K562 (cell line): ENCODE results near the gene DDX41. TPM values are rescaled to one million over a fixed set of nuclear protein-coding genes. Genes with fewer than 3 reads are reported as not detected.

ENCODE experiments used
- ARID3B ChIP-seq: fragments of 250-450 bp; sonication (Bioruptor Pico); IDR thresholded peaks from 2 replicates; pipeline ENCODE4 v1.4.0; 2020; ENCODE audit warnings: borderline replicate concordance
- CBFB ChIP-seq: sonication (generic); formaldehyde crosslinking; IDR thresholded peaks from 2 replicates; pipeline ENCODE4 v1.4.0; 2020; ENCODE audit warnings: mild to moderate bottlenecking, missing genetic modification reagents
- CCNT2 ChIP-seq: IDR thresholded peaks from 2 replicates; pipeline ENCODE4 v1.6.1; 2011; ENCODE audit warnings: borderline replicate concordance, low read depth, mild to moderate bottlenecking, moderate library complexity, mixed read lengths, low read length; ENCODE audit not compliant: insufficient read length; ENCODE audit errors: extremely low read depth
- ELF2 ChIP-seq: fragments of 250-450 bp; sonication (Bioruptor Pico); IDR thresholded peaks from 2 replicates; pipeline ENCODE4 v1.5.0; 2021; ENCODE audit warnings: mild to moderate bottlenecking
- FOSL1 ChIP-seq: fragments of 200-800 bp; sonication (Bioruptor generic); conservative IDR thresholded peaks from 2 replicates; pipeline ENCODE4 v1.6.1; 2016; ENCODE audit warnings: missing genetic modification characterization, missing compliant biosample characterization
- MEF2A ChIP-seq: IDR thresholded peaks from 2 replicates; pipeline ENCODE4 v1.6.1; 2011; ENCODE audit warnings: low read depth, mild to moderate bottlenecking, low read length, moderate library complexity; ENCODE audit not compliant: control insufficient read depth
- MTA3 ChIP-seq: fragments of 450-650 bp; formaldehyde crosslinking; IDR thresholded peaks from 2 replicates; pipeline ENCODE4 v1.6.1; 2017; ENCODE audit warnings: mild to moderate bottlenecking, borderline replicate concordance
- NR2C2 ChIP-seq, 2 experiments: fragments of 200-800 bp in 1 of 2; sonication (Bioruptor generic) in 1 of 2; sonication (generic) in 1 of 2; formaldehyde crosslinking in 1 of 2; IDR thresholded peaks; 2 replicates each; pipeline versions ENCODE4 v1.6.1 to v1.8.0; 2016 to 2022; ENCODE audit warnings: mild to moderate bottlenecking in 1 of 2, missing compliant biosample characterization in 1 of 2, missing genetic modification characterization in 1 of 2, missing genetic modification reagents in 1 of 2
- RCOR1 ChIP-seq, 2 experiments: IDR thresholded peaks; 2 replicates each; pipeline ENCODE4 v1.6.1; 2012; ENCODE audit warnings: low read depth in 2 of 2, low read length in 2 of 2, borderline replicate concordance in 1 of 2, improper control_type of control experiment in 1 of 2
- RFX7 ChIP-seq: fragments of 250-450 bp; sonication (Bioruptor Pico); IDR thresholded peaks from 2 replicates; pipeline ENCODE4 v1.5.1; 2021; ENCODE audit warnings: mild to moderate bottlenecking
- SMAD4 ChIP-seq: fragments of 250-450 bp; sonication (Bioruptor Pico); conservative IDR thresholded peaks from 2 replicates; pipeline ENCODE4 v1.8.0; 2021; ENCODE audit warnings: inconsistent platforms, mild to moderate bottlenecking, moderate library complexity
- SMARCA4 ChIP-seq: fragments of 450-650 bp; IDR thresholded peaks from 2 replicates; pipeline ENCODE4 v1.6.1; 2016
- ZBTB2 ChIP-seq: fragments of 450-650 bp; IDR thresholded peaks from 2 replicates; pipeline ENCODE4 v1.6.1; 2016; ENCODE audit warnings: antibody characterized with exemption
- ZNF184 ChIP-seq: sonication (generic); formaldehyde crosslinking; IDR thresholded peaks from 2 replicates; pipeline ENCODE4 v1.5.0; 2020; ENCODE audit warnings: missing genetic modification reagents
- ZNF3 ChIP-seq: fragments of 250-450 bp; sonication (Bioruptor Pico); IDR thresholded peaks from 2 replicates; pipeline ENCODE4 v1.5.0; 2021; ENCODE audit warnings: mild to moderate bottlenecking, moderate library complexity
- polyA plus RNA-seq, 8 experiments: library from polyadenylated mRNA; depleted of rRNA in 4 of 8; stranded (reverse) in 5 of 8; unstranded in 3 of 8; fragments of >200 nt; fragmentation: Nextera tagmentation in 2 of 8; fragmentation: Illumina TruSeq in 1 of 8; extraction: Ambion mirVana in 2 of 8; extraction: Trizol in 1 of 8; gene quantifications; 2 replicates each; pipeline versions ENCODE4 v1.2.1 to v1.2.3, GENCODE V29; 2011 to 2014; ENCODE audit warnings: inconsistent platforms in 1 of 8, missing spikeins in 1 of 8
- total RNA-seq, 7 experiments: library from RNA; depleted of rRNA in 6 of 7; stranded (reverse); fragments of >200 nt in 6 of 7; fragmentation: Illumina TruSeq in 2 of 7; extraction: Trizol in 2 of 7; gene quantifications; 2 replicates each; pipeline versions ENCODE4 v1.2.1 to v1.2.3, GENCODE V29; 2011 to 2021; ENCODE audit warnings: low replicate concordance in 1 of 7

Gene DDX41
- total and polyA plus RNA-seq, 9 of the 15 experiments (the other 6 are each of a cell fraction or from before 2014, with no cell fraction given) = 38.2 to 284 (median 116) TPM

GRCh38 chr5:177545487-177546257 is 28.9 kb upstream of the DDX41 start (continued):
- TF ChIP-seq ELF2 (CRISPR knock-in tag) (no peak), FOSL1 (no peak), ZNF184 (CRISPR knock-in tag) (no peak), ARID3B (CRISPR knock-in tag) (no peak), SMARCA4 (peak; percentile 32; the same call in 1 of the 2 replicates), MTA3 (0 out of 2 replicates have a peak, but pooled peaks have one; percentile 22), ZBTB2 (no peak), RFX7 (CRISPR knock-in tag) (no peak), CBFB (CRISPR knock-in tag) (no peak), SMAD4 (CRISPR knock-in tag) (peak; percentile 64), RCOR1 (IDR thresholded peaks at IDR 0.05; ENCODE audit: borderline replicate concordance in 1 of 2, low read depth in 2 of 2, low read length in 2 of 2) (no peak), NR2C2 (CRISPR knock-in tag; IDR thresholded peaks at IDR 0.05) (no peak), NR2C2 (tag; IDR thresholded peaks at IDR 0.05) (peak; percentile 30; the same call in 1 of the 2 replicates), CCNT2 (no peak), MEF2A (no peak), ZNF3 (no peak)
